Neuron (in vitro differentiated cells): Measurements from ENCODE around the gene HSD17B2.

ENCODE experiments used
- H2AFZ ChIP-seq: one replicate; pipeline ENCODE4 v1.6.1; 2013; ENCODE audit warnings: low read depth, mild to moderate bottlenecking, inconsistent platforms, low read length, moderate library complexity
- H3K27me3 ChIP-seq: one replicate; pipeline ENCODE4 v1.6.1; 2013; ENCODE audit warnings: low read length; ENCODE audit not compliant: insufficient read depth
- H3K36me3 ChIP-seq: one replicate; pipeline ENCODE4 v1.6.1; 2013; ENCODE audit warnings: low read length; ENCODE audit not compliant: insufficient read depth
- H3K4me1 ChIP-seq: one replicate; pipeline ENCODE4 v1.6.1; 2013; ENCODE audit warnings: low read length; ENCODE audit not compliant: insufficient read depth
- H3K4me3 ChIP-seq: 2 replicates; pipeline ENCODE4 v1.5.1; 2013; ENCODE audit warnings: mild to moderate bottlenecking, low read length, moderate library complexity
- H3K9me3 ChIP-seq: one replicate; pipeline ENCODE4 v1.6.1; 2013; ENCODE audit warnings: low read length

The HSD17B2 gene

GRCh38 chr16:82061861-82062525 lies 26.9 kb downstream of the HSD17B2 start:
- no peaks in the 10 kb centered on the region for H3K27me3 ChIP-seq
- H3K4me1 ChIP-seq: no peaks in the 10 kb centered on the region
- no peaks in the 10 kb centered on the region for H3K36me3 ChIP-seq
- H3K4me3 ChIP-seq: no peak overlapping the region
- no peaks in the 10 kb centered on the region for H3K9me3 ChIP-seq
- no peak overlapping the region for H2AFZ ChIP-seq

GRCh38 chr16:82062645-82063058 lies 27.6 kb downstream of the HSD17B2 start:
- Histone ChIP-seq H3K36me3 (no peaks in the 10 kb centered on the region), H3K9me3 (no peaks in the 10 kb centered on the region), H2AFZ (no peak overlapping the region), H3K4me1 (no peaks in the 10 kb centered on the region), H3K27me3 (no peaks in the 10 kb centered on the region), H3K4me3 (no peak overlapping the region)

- H3K36me3 ChIP-seq: no peaks in the 10 kb centered on the region
- H2AFZ ChIP-seq: no peak overlapping the region
- no peaks in the 10 kb centered on the region for H3K9me3 ChIP-seq
Measured at GRCh38 chr16:82063456-82064082, 28.5 kb downstream of the HSD17B2 start.

GRCh38 chr16:82067042-82067803 lies 32.2 kb downstream of the HSD17B2 start:
- peaks cover 2% of the 10 kb centered on the region for H3K27me3 ChIP-seq

More at GRCh38 chr16:82063456-82064082, 28.5 kb downstream of the HSD17B2 start:
- Histone ChIP-seq H3K4me3 (no peak overlapping the region), H3K27me3 (no peaks in the 10 kb centered on the region), H3K4me1 (no peaks in the 10 kb centered on the region)

GRCh38 chr16:82067804-82068325 lies 32.8 kb downstream of the HSD17B2 start:
- no peaks in the 10 kb centered on the region for H3K9me3 ChIP-seq
- peaks cover 2% of the 10 kb centered on the region for H3K27me3 ChIP-seq
- no peak overlapping the region for H2AFZ ChIP-seq
- no peaks in the 10 kb centered on the region for H3K36me3 ChIP-seq
- H3K4me3 ChIP-seq: no peak overlapping the region
- H3K4me1 ChIP-seq: no peaks in the 10 kb centered on the region

More at GRCh38 chr16:82067042-82067803, 32.2 kb downstream of the HSD17B2 start:
- Histone ChIP-seq H3K36me3 (no peaks in the 10 kb centered on the region), H2AFZ (no peak overlapping the region), H3K9me3 (no peaks in the 10 kb centered on the region), H3K4me1 (no peaks in the 10 kb centered on the region), H3K4me3 (no peak overlapping the region)

- no peak overlapping the region for H2AFZ ChIP-seq
- H3K4me3 ChIP-seq: no peak overlapping the region
- no peaks in the 10 kb centered on the region for H3K36me3 ChIP-seq
- H3K9me3 ChIP-seq: no peaks in the 10 kb centered on the region
- H3K27me3 ChIP-seq: peaks cover 2% of the 10 kb centered on the region
- H3K4me1 ChIP-seq: no peaks in the 10 kb centered on the region
Measured at GRCh38 chr16:82070656-82071369, 35.8 kb downstream of the HSD17B2 start.

GRCh38 chr16:82071421-82071820 lies 36.4 kb downstream of the HSD17B2 start:
- Histone ChIP-seq H3K9me3 (no peaks in the 10 kb centered on the region), H2AFZ (no peak overlapping the region), H3K4me3 (no peak overlapping the region), H3K27me3 (peaks cover 2% of the 10 kb centered on the region), H3K36me3 (no peaks in the 10 kb centered on the region), H3K4me1 (no peaks in the 10 kb centered on the region)

GRCh38 chr16:82072313-82072712 lies 37.3 kb downstream of the HSD17B2 start:
- Histone ChIP-seq H3K9me3 (no peaks in the 10 kb centered on the region), H3K4me3 (no peak overlapping the region)

GRCh38 chr16:82074019-82074558 lies 39.0 kb downstream of the HSD17B2 start:
- Histone ChIP-seq H2AFZ (no peak overlapping the region), H3K27me3 (peaks cover 2% of the 10 kb centered on the region), H3K4me1 (no peaks in the 10 kb centered on the region), H3K4me3 (no peak overlapping the region), H3K9me3 (no peaks in the 10 kb centered on the region), H3K36me3 (no peaks in the 10 kb centered on the region)

More at GRCh38 chr16:82072313-82072712, 37.3 kb downstream of the HSD17B2 start:
- no peak overlapping the region for H2AFZ ChIP-seq
- no peaks in the 10 kb centered on the region for H3K36me3 ChIP-seq
- no peaks in the 10 kb centered on the region for H3K4me1 ChIP-seq
- peaks cover 2% of the 10 kb centered on the region for H3K27me3 ChIP-seq

GRCh38 chr16:82078125-82078524 lies 43.1 kb downstream of the HSD17B2 start:
- Histone ChIP-seq H3K4me1 (no peaks in the 10 kb centered on the region), H2AFZ (no peak overlapping the region), H3K36me3 (no peaks in the 10 kb centered on the region), H3K27me3 (no peaks in the 10 kb centered on the region), H3K9me3 (no peaks in the 10 kb centered on the region), H3K4me3 (no peak overlapping the region)

GRCh38 chr16:82079892-82080291 lies 44.8 kb downstream of the HSD17B2 start:
- Histone ChIP-seq H3K4me1 (no peaks in the 10 kb centered on the region), H3K27me3 (no peaks in the 10 kb centered on the region), H3K9me3 (no peaks in the 10 kb centered on the region), H3K4me3 (no peak overlapping the region), H2AFZ (no peak overlapping the region), H3K36me3 (no peaks in the 10 kb centered on the region)

GRCh38 chr16:82081264-82081663 lies 46.2 kb downstream of the HSD17B2 start:
- Histone ChIP-seq H3K4me3 (no peak overlapping the region), H3K27me3 (no peaks in the 10 kb centered on the region), H3K9me3 (no peaks in the 10 kb centered on the region), H2AFZ (no peak overlapping the region), H3K36me3 (no peaks in the 10 kb centered on the region), H3K4me1 (no peaks in the 10 kb centered on the region)
